Fibroblast of lung (primary cell): ENCODE results near the gene DNTT. TPM values are rescaled to one million over a fixed set of nuclear protein-coding genes. Genes with fewer than 3 reads are reported as not detected.

Source experiments
- DNase-seq, 2 donors: peaks; one replicate each; pipeline versions ENCODE4 v3.0.0 to v3.0.0-alpha.2; 2010; ENCODE audit warnings: low read depth in 2 of 2
- H2AFZ ChIP-seq: 2 replicates; pipeline ENCODE4 v1.5.1; 2012; ENCODE audit warnings: low read length, control low read depth, inconsistent platforms
- H3K27ac ChIP-seq: 2 replicates; pipeline ENCODE4 v1.5.1; 2011; ENCODE audit warnings: low read length, control low read depth; ENCODE audit not compliant: insufficient read depth
- H3K27me3 ChIP-seq: 2 replicates; pipeline ENCODE4 v1.5.1; 2011; ENCODE audit warnings: mild to moderate bottlenecking, low read length; ENCODE audit not compliant: control insufficient read depth, insufficient read depth
- H3K36me3 ChIP-seq: 2 replicates; pipeline ENCODE4 v1.5.1; 2011; ENCODE audit warnings: low read length; ENCODE audit not compliant: control insufficient read depth, insufficient read depth
- H3K4me1 ChIP-seq: 2 replicates; pipeline ENCODE4 v1.5.1; 2011; ENCODE audit warnings: low read length; ENCODE audit not compliant: control insufficient read depth, insufficient read depth; ENCODE audit errors: extremely low read depth
- H3K4me2 ChIP-seq: 2 replicates; pipeline ENCODE4 v1.5.1; 2011; ENCODE audit warnings: low read length, control low read depth; ENCODE audit not compliant: insufficient read depth; ENCODE audit errors: extremely low read depth
- H3K4me3 ChIP-seq, 4 experiments: fragments of 200-600 bp in 1 of 4; sonication (generic) in 1 of 4; replicated peaks in 1 of 4; 2 replicates each; pipeline ENCODE4 v1.5.1; 2011 to 2016; ENCODE audit warnings: low read length in 4 of 4, low read depth in 3 of 4, mild to moderate bottlenecking in 3 of 4, control low read depth in 2 of 4, inconsistent platforms in 1 of 4, mixed read lengths in 1 of 4; ENCODE audit not compliant: insufficient read depth in 1 of 4; ENCODE audit errors: control extremely low read depth in 1 of 4
- H3K79me2 ChIP-seq: 2 replicates; pipeline ENCODE4 v1.5.1; 2012; ENCODE audit warnings: mild to moderate bottlenecking, low read length, inconsistent platforms; ENCODE audit not compliant: control insufficient read depth, insufficient read depth
- H3K9ac ChIP-seq: 2 replicates; pipeline ENCODE4 v1.5.1; 2011; ENCODE audit warnings: mild to moderate bottlenecking, low read length, control low read depth; ENCODE audit not compliant: insufficient read depth
- H3K9me3 ChIP-seq: 2 replicates; pipeline ENCODE4 v1.5.1; 2012; ENCODE audit warnings: low read depth, low read length; ENCODE audit not compliant: control insufficient read depth, insufficient read depth
- H4K20me1 ChIP-seq: 2 replicates; pipeline ENCODE4 v1.5.1; 2011; ENCODE audit warnings: low read length; ENCODE audit not compliant: control insufficient read depth, insufficient read depth; ENCODE audit errors: extremely low read depth
- CTCF ChIP-seq, 2 donors: IDR thresholded peaks in 1 of 2; conservative IDR thresholded peaks in 1 of 2; 1 replicate in 1 of 2; 2 replicates in 1 of 2; pipeline ENCODE4 v1.5.1; 2011 to 2012; ENCODE audit warnings: low read length in 2 of 2, control low read depth in 1 of 2, inconsistent platforms in 1 of 2, low read depth in 1 of 2, mild to moderate bottlenecking in 1 of 2
- EZH2 ChIP-seq: IDR thresholded peaks from 2 replicates; pipeline ENCODE4 v1.5.1; 2012; ENCODE audit warnings: low read length, control low read depth, mild to moderate bottlenecking; ENCODE audit errors: missing control alignments
- polyA plus RNA-seq, 2 donors: library from polyadenylated mRNA; depleted of rRNA in 1 of 2; stranded (reverse) in 1 of 2; unstranded in 1 of 2; fragments of >200 nt; gene quantifications; 2 replicates each; pipeline ENCODE4 v1.2.1, GENCODE V29; 2011 to 2012; ENCODE audit warnings: missing spikeins in 1 of 2
- total RNA-seq: library from RNA; depleted of rRNA; stranded (reverse); fragments of >200 nt; gene quantifications from 2 replicates; pipeline ENCODE4 v1.2.1, GENCODE V29; 2014

The DNTT gene
- total and polyA plus RNA-seq, 2 donors (not counting 1 experiment from before 2014, with no cell fraction given) = not detected

- Histone ChIP-seq H3K79me2 (no peaks in the 10 kb centered on the region), H3K36me3 (no peaks in the 10 kb centered on the region), H3K27ac (no peak overlapping the region), H4K20me1 (no peaks in the 10 kb centered on the region), H3K9ac (no peak overlapping the region), H3K4me1 (no peaks in the 10 kb centered on the region), H3K9me3 (no peaks in the 10 kb centered on the region), H2AFZ (no peak overlapping the region), H3K27me3 (no peaks in the 10 kb centered on the region), H3K4me2 (no peak overlapping the region), H3K4me3 (no peak overlapping the region)
- TF ChIP-seq CTCF (conservative IDR thresholded peaks at IDR 0.05 in 1 of 2, IDR thresholded peaks at IDR 0.05 in 1 of 2; ENCODE audit: low read depth in 1 of 2, low read length in 2 of 2) (peak; percentile 70 to 89), EZH2 (no peak)
- DNase-seq = peak; percentile 14 to 55
Observed at GRCh38 chr10:96334616-96335526, 30.6 kb downstream of the DNTT start.

- Histone ChIP-seq H3K4me3 (no peak overlapping the region), H3K4me1 (no peaks in the 10 kb centered on the region), H3K79me2 (no peaks in the 10 kb centered on the region), H3K27me3 (no peaks in the 10 kb centered on the region), H4K20me1 (no peaks in the 10 kb centered on the region), H3K9ac (no peak overlapping the region), H3K27ac (no peak overlapping the region), H3K36me3 (no peaks in the 10 kb centered on the region), H2AFZ (no peak overlapping the region), H3K9me3 (no peaks in the 10 kb centered on the region), H3K4me2 (no peak overlapping the region)
- DNase-seq = no peak
- TF ChIP-seq EZH2 (no peak), CTCF (conservative IDR thresholded peaks at IDR 0.05 in 1 of 2, IDR thresholded peaks at IDR 0.05 in 1 of 2; ENCODE audit: low read depth in 1 of 2, low read length in 2 of 2) (no peak)
Observed at GRCh38 chr10:96337106-96337505, 32.9 kb downstream of the DNTT start.

GRCh38 chr10:96338279-96338925, 34.2 kb downstream of the DNTT start:
- H3K4me3 ChIP-seq = no peak overlapping the region
- no peak overlapping the region for H3K9ac ChIP-seq
- H4K20me1 ChIP-seq = no peaks in the 10 kb centered on the region
- no peak overlapping the region for H3K27ac ChIP-seq
- no peak overlapping the region for H3K4me2 ChIP-seq
- H3K36me3 ChIP-seq = no peaks in the 10 kb centered on the region
- H2AFZ ChIP-seq = no peak overlapping the region
- H3K27me3 ChIP-seq = no peaks in the 10 kb centered on the region
- DNase-seq = no peak
- H3K9me3 ChIP-seq = no peaks in the 10 kb centered on the region
- no peaks in the 10 kb centered on the region for H3K4me1 ChIP-seq
- TF ChIP-seq EZH2 (no peak), CTCF (conservative IDR thresholded peaks at IDR 0.05 in 1 of 2, IDR thresholded peaks at IDR 0.05 in 1 of 2; ENCODE audit: low read depth in 1 of 2, low read length in 2 of 2) (no peak)
- H3K79me2 ChIP-seq = no peaks in the 10 kb centered on the region
